Natural killer cell (primary cell): ENCODE data around the gene TAP1. TPM values are rescaled to one million over a fixed set of nuclear protein-coding genes. Genes with fewer than 3 reads are reported as not detected.

ENCODE experiments used
- ATAC-seq, 3 donors: fragments of 150-1000 bp in 2 of 3; fragments of 200-7000 bp in 1 of 3; cut with Tn5 transposase; 1 replicate in 1 of 3; 2 replicates in 2 of 3; pipeline ENCODE4 v1.10.0; 2021; ENCODE audit warnings: mild to moderate bottlenecking in 2 of 3, moderate library complexity in 2 of 3
- DNase-seq, 2 donors: peaks; one replicate each; pipeline versions ENCODE4 v3.0.0 to v3.0.0-alpha.2; 2013 to 2021; ENCODE audit warnings: mixed read lengths in 1 of 2
- H3K27ac ChIP-seq: one replicate; pipeline ENCODE4 v1.5.1; 2013; ENCODE audit warnings: mild to moderate bottlenecking, low read length
- H3K27me3 ChIP-seq: one replicate; pipeline ENCODE4 v1.6.1; 2013; ENCODE audit warnings: low read length; ENCODE audit not compliant: control insufficient read depth, insufficient read depth
- H3K36me3 ChIP-seq: one replicate; pipeline ENCODE4 v1.6.1; 2013; ENCODE audit warnings: low read length; ENCODE audit not compliant: control insufficient read depth, insufficient read depth
- H3K4me1 ChIP-seq: one replicate; pipeline ENCODE4 v1.6.1; 2013; ENCODE audit warnings: low read length; ENCODE audit not compliant: control insufficient read depth, insufficient read depth
- H3K4me3 ChIP-seq: one replicate; pipeline ENCODE4 v1.5.1; 2013; ENCODE audit warnings: low read length
- H3K9me3 ChIP-seq: one replicate; pipeline ENCODE4 v1.6.1; 2013; ENCODE audit warnings: low read length; ENCODE audit not compliant: control insufficient read depth, insufficient read depth
- H3K27ac Mint-ChIP-seq, 2 donors: one replicate each; pipeline ENCODE4 v1.8.0; 2022; ENCODE audit warnings: mild to moderate bottlenecking in 2 of 2, mixed read lengths in 2 of 2, moderate library complexity in 1 of 2
- H3K27me3 Mint-ChIP-seq, 2 donors: one replicate each; pipeline ENCODE4 v1.8.0; 2022; ENCODE audit warnings: low read depth in 2 of 2, mixed read lengths in 2 of 2
- H3K36me3 Mint-ChIP-seq: one replicate; pipeline ENCODE4 v1.8.0; 2022; ENCODE audit warnings: mixed read lengths
- H3K4me1 Mint-ChIP-seq, 2 donors: one replicate each; pipeline ENCODE4 v1.8.0; 2022; ENCODE audit warnings: mixed read lengths in 2 of 2
- H3K4me3 Mint-ChIP-seq: one replicate; pipeline ENCODE4 v1.8.0; 2022; ENCODE audit warnings: mild to moderate bottlenecking, moderate library complexity, mixed read lengths
- H3K9me3 Mint-ChIP-seq, 2 donors: one replicate each; pipeline ENCODE4 v1.8.0; 2022; ENCODE audit warnings: mixed read lengths in 2 of 2
- CTCF ChIP-seq: fragments of 200-600 bp; IDR thresholded peaks from one replicate; pipeline ENCODE4 v1.8.0; 2022; ENCODE audit warnings: antibody characterized with exemption
- whole genome bisulfite sequencing: methylation state at CpG from one replicate; pipeline ENCODE4 v1.1.7; 2013; ENCODE audit warnings: missing lambda C conversion rate; ENCODE audit not compliant: insufficient coverage; 5-methylcytosine and 5-hydroxymethylcytosine counted together
- intact Hi-C: fragments of 100-400 bp; cut with micrococcal nuclease; formaldehyde crosslinking; loops from one replicate; pipeline ENCODE4 v1.14.2; 2022
- total RNA-seq, 4 donors: library from RNA; stranded (reverse); fragments of 120-200 nt in 1 of 4; gene quantifications; one replicate each; pipeline versions ENCODE4 v1.2.3 to v1.2.4, GENCODE V29; 2013 to 2022

Gene TAP1
- total RNA-seq, 3 donors from 2014 or later (not counting 1 experiment from before 2014, with no cell fraction given), result 134 to 193 (median 179) TPM

DNA sequence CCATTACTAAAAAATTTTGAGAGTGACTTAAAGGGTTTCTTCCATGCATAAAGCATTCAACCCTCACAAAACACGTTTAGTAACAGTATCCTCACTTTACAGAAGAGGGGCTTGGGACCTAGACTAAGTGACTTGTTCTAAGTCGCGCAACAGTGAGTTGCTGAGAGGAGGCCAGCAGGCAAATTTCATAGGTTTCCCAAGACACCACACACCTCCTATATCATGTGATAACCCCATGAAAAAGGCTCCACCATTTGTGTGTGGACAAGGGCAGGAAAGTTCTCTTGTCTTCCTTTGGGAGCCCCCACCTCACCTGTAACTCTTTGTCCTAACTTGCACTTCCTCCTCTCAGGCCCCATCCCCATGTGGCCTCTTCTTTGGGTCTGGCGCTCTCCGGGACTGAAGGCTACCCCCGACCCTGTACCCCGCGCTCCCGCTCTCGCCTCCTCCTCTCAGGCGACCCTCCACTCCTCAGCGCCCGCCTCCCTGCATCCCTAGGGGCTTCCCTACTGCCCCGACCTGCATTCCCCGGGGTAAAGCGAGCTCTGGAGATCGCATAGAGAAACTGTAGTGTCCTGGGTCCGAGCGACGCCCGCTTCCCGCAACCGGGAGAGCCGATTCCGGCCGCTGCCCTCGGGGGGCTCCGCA lies 10.0 kb downstream of the TAP1 start:
- H3K4me1 ChIP-seq, result peaks cover 70% of the 10 kb centered on the region
- Mint-ChIP-seq H3K36me3 (peaks cover 40% of the 10 kb centered on the region), H3K4me1 (peaks cover 82 to 89% of the 10 kb centered on the region in 2 donors), H3K4me3 (peak overlapping the region; percentile 100), H3K27ac (peak overlapping the region; percentile 96 to 100), H3K9me3 (no peaks in the 10 kb centered on the region), H3K27me3 (no peaks in the 10 kb centered on the region)
- peak overlapping the region; percentile 99 for H3K27ac ChIP-seq
- H3K36me3 ChIP-seq, result peaks cover 64% of the 10 kb centered on the region
- DNase-seq (peak in 1 of 2 donors; percentile 44), ATAC-seq (no peak)
- no peaks in the 10 kb centered on the region for H3K9me3 ChIP-seq
- H3K4me3 ChIP-seq, result peak overlapping the region; percentile 97
- no peak for TF ChIP-seq CTCF
- intact Hi-C loops, result loop anchor here (5.0 kb wide), 1 partner anchor 646 kb away; no protein-coding TSS in a partner anchor
- no peaks in the 10 kb centered on the region for H3K27me3 ChIP-seq
- WGBS, result 1% methylated on average over 28 of the region's 28 CpGs

GRCh38 chr6:32842690-32843089 lies 10.8 kb downstream of the TAP1 start:
- TF ChIP-seq CTCF, result no peak
- peaks cover 56% of the 10 kb centered on the region for H3K36me3 ChIP-seq
- H3K9me3 ChIP-seq, result no peaks in the 10 kb centered on the region
- H3K4me1 ChIP-seq, result peaks cover 67% of the 10 kb centered on the region
- peaks cover 76 to 84% of the 10 kb centered on the region in 2 donors for H3K4me1 Mint-ChIP-seq
- H3K27ac Mint-ChIP-seq, result peak overlapping the region; percentile 96 to 100
- no peak for ATAC-seq
- intact Hi-C loops, result loop anchor here (5.0 kb wide), 1 partner anchor 645 kb away; no protein-coding TSS in a partner anchor
- peak overlapping the region; percentile 100 for H3K4me3 Mint-ChIP-seq
- 62% methylated on average over 8 of the region's 8 CpGs for WGBS
- peak overlapping the region; percentile 99 for H3K27ac ChIP-seq
- no peaks in the 10 kb centered on the region for H3K27me3 Mint-ChIP-seq
- H3K36me3 Mint-ChIP-seq, result peaks cover 33% of the 10 kb centered on the region
- H3K9me3 Mint-ChIP-seq, result no peaks in the 10 kb centered on the region
- peak in 1 of 2 donors; percentile 25 for DNase-seq
- H3K4me3 ChIP-seq, result peak overlapping the region; percentile 97
- H3K27me3 ChIP-seq, result no peaks in the 10 kb centered on the region

- Histone ChIP-seq H3K36me3 (peaks cover 53% of the 10 kb centered on the region), H3K9me3 (no peaks in the 10 kb centered on the region), H3K27me3 (no peaks in the 10 kb centered on the region), H3K27ac (no peak overlapping the region), H3K4me3 (no peak overlapping the region), H3K4me1 (peaks cover 66% of the 10 kb centered on the region)
- H3K27me3 Mint-ChIP-seq, result no peaks in the 10 kb centered on the region
- WGBS, result 91% methylated on average over 6 of the region's 6 CpGs
- peaks cover 27% of the 10 kb centered on the region for H3K36me3 Mint-ChIP-seq
- peak overlapping the region; percentile 96 to 100 for H3K27ac Mint-ChIP-seq
- H3K4me1 Mint-ChIP-seq, result peaks cover 76 to 84% of the 10 kb centered on the region in 2 donors
- ATAC-seq (no peak), DNase-seq (no peak)
- H3K4me3 Mint-ChIP-seq, result peak overlapping the region; percentile 100
- H3K9me3 Mint-ChIP-seq, result no peaks in the 10 kb centered on the region
- intact Hi-C loops, result loop anchor here (5.0 kb wide), 1 partner anchor 645 kb away; no protein-coding TSS in a partner anchor
- no peak for TF ChIP-seq CTCF
These were observed 11.4 kb downstream of the TAP1 start for GRCh38 chr6:32842021-32842650.
